Keratinocyte (primary cell): ENCODE measurements around the gene STEAP2.

ENCODE experiments used
- CTCF ChIP-seq, 3 experiments: IDR thresholded peaks in 1 of 3; conservative IDR thresholded peaks in 1 of 3; optimal IDR thresholded peaks in 1 of 3; 2 replicates in 2 of 3; 3 replicates in 1 of 3; pipeline versions ENCODE3 to v1.5.1; 2011; ENCODE audit warnings: low read length in 3 of 3, mild to moderate bottlenecking in 3 of 3, moderate library complexity in 2 of 3, control low read depth in 1 of 3, inconsistent platforms in 1 of 3; ENCODE audit not compliant: insufficient read depth in 2 of 3; ENCODE audit errors: extremely low read depth in 1 of 3
- EZH2 ChIP-seq: IDR thresholded peaks from one replicate; pipeline ENCODE4 v1.6.1; 2012; ENCODE audit warnings: inconsistent platforms, mild to moderate bottlenecking, low read length, moderate library complexity

- no peak for TF ChIP-seq CTCF (optimal IDR thresholded peaks at IDR 0.05 in 1 of 3, IDR thresholded peaks at IDR 0.05 in 1 of 3, conservative IDR thresholded peaks at IDR 0.05 in 1 of 3; ENCODE audit: extremely low read depth in 1 of 3, insufficient read depth in 2 of 3, low read length in 3 of 3)
- no peak for TF ChIP-seq EZH2
Measured at GRCh38 chr7:90166153-90166552, 45.4 kb upstream of the STEAP2 start.
